ENCODE measurements around the gene TRAPPC3L.

DNA sequence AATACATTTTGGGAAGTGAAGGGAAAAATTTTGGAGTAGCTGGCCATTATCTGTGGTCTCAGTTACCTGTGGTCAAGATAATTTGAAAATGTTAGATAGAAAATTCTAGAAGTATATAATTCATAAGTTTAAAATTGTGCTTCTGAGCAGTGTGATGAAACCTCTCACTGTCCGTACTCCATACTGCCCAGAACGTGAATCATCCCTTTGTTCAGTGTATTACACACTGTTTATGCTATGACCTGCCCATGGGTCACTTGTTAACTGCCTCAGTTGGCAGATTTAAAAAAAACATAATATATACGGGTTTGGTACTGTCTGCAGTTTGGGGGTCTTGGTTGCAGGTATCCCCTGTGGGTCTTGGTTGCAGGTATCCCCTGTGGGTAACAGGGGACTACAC is 38.2 kb downstream of the TRAPPC3L start:
- TF ChIP-seq, protein P1, sequence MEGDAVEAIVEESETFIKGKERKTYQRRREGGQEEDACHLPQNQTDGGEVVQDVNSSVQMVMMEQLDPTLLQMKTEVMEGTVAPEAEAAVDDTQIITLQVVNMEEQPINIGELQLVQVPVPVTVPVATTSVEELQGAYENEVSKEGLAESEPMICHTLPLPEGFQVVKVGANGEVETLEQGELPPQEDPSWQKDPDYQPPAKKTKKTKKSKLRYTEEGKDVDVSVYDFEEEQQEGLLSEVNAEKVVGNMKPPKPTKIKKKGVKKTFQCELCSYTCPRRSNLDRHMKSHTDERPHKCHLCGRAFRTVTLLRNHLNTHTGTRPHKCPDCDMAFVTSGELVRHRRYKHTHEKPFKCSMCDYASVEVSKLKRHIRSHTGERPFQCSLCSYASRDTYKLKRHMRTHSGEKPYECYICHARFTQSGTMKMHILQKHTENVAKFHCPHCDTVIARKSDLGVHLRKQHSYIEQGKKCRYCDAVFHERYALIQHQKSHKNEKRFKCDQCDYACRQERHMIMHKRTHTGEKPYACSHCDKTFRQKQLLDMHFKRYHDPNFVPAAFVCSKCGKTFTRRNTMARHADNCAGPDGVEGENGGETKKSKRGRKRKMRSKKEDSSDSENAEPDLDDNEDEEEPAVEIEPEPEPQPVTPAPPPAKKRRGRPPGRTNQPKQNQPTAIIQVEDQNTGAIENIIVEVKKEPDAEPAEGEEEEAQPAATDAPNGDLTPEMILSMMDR (conservative IDR thresholded peaks at IDR 0.05; ENCODE audit: low read depth, low read length), result no peak
- no peak for TF ChIP-seq EZH2 (IDR thresholded peaks at IDR 0.05; ENCODE audit: borderline replicate concordance, low read depth, low read length, poor library complexity, severe bottlenecking)

All from A673 (cell line).